B cell (primary cell): ENCODE results near the gene MSN. TPM values are rescaled to one million over a fixed set of nuclear protein-coding genes. Genes with fewer than 3 reads are reported as not detected.

ENCODE experiments used
- ATAC-seq: fragments of 200-7000 bp; cut with Tn5 transposase; one replicate; pipeline ENCODE4 v1.10.0; 2021; ENCODE audit warnings: low read depth, mild to moderate bottlenecking, moderate number of reproducible peaks, moderate library complexity
- CTCF ChIA-PET: fragments of 350-600 bp; sonication (Branson Sonifier 250); formaldehyde crosslinking; loops from one replicate; lab custom pipeline; 2021; ENCODE audit warnings: antibody characterized with exemption, inconsistent platforms; lab: Charles Lee
- POLR2A ChIA-PET: fragments of 350-600 bp; sonication (Branson Sonifier 250); formaldehyde crosslinking; loops from one replicate; lab custom pipeline; 2021; ENCODE audit warnings: antibody characterized with exemption; lab: Charles Lee
- DNase-seq: peaks from one replicate; pipeline ENCODE4 v3.0.0; 2013
- H2AFZ ChIP-seq: 2 replicates; pipeline ENCODE4 v1.6.1; 2012; ENCODE audit warnings: mild to moderate bottlenecking, low read depth, low read length; ENCODE audit not compliant: insufficient read depth, poor library complexity, severe bottlenecking
- H3K27ac ChIP-seq, 2 donors: 1 replicate in 1 of 2; 2 replicates in 1 of 2; pipeline ENCODE4 v1.5.1; 2012 to 2013; ENCODE audit warnings: low read length in 2 of 2, mild to moderate bottlenecking in 2 of 2, moderate library complexity in 1 of 2
- H3K27me3 ChIP-seq, 4 experiments: fragments of 200-600 bp in 1 of 4; sonication (generic) in 1 of 4; replicated peaks in 1 of 4; 1 replicate in 2 of 4; 2 replicates in 2 of 4; pipeline versions ENCODE4 v1.6.1 to v1.7.0; 2013 to 2016; ENCODE audit warnings: low read length in 3 of 4, mild to moderate bottlenecking in 2 of 4, mixed read lengths in 1 of 4, moderate library complexity in 1 of 4; ENCODE audit not compliant: insufficient read depth in 4 of 4, control insufficient read depth in 3 of 4; ENCODE audit errors: control extremely low read depth in 1 of 4
- H3K36me3 ChIP-seq, 2 experiments: replicated peaks in 1 of 2; 1 replicate in 1 of 2; 2 replicates in 1 of 2; pipeline versions ENCODE4 v1.6.1 to v1.7.1; 2013; ENCODE audit warnings: low read length in 1 of 2; ENCODE audit not compliant: insufficient read depth in 2 of 2, control insufficient read depth in 1 of 2; ENCODE audit errors: control extremely low read depth in 1 of 2, extremely low read depth in 1 of 2
- H3K4me1 ChIP-seq, 2 donors: fragments of 200-600 bp in 1 of 2; sonication (generic) in 1 of 2; 1 replicate in 1 of 2; 2 replicates in 1 of 2; pipeline versions ENCODE4 v1.5.1 to v1.6.1; 2013 to 2017; ENCODE audit warnings: low read length in 2 of 2; ENCODE audit not compliant: control insufficient read depth in 2 of 2, insufficient read depth in 2 of 2
- H3K4me2 ChIP-seq: replicated peaks from 2 replicates; pipeline ENCODE3; 2012; ENCODE audit warnings: mild to moderate bottlenecking, low read depth, low read length; ENCODE audit not compliant: poor library complexity, severe bottlenecking
- H3K4me3 ChIP-seq, 5 experiments: fragments of 200-600 bp in 1 of 5; sonication (generic) in 1 of 5; 1 replicate in 3 of 5; 2 replicates in 2 of 5; pipeline versions ENCODE4 v1.5.1 to v1.7.0; 2011 to 2016; ENCODE audit warnings: low read length in 4 of 5, mild to moderate bottlenecking in 4 of 5, low read depth in 2 of 5, control low read depth in 1 of 5, moderate library complexity in 1 of 5; ENCODE audit not compliant: insufficient read depth in 1 of 5; ENCODE audit errors: control extremely low read depth in 1 of 5, extremely low read depth in 1 of 5
- H3K79me2 ChIP-seq: fragments of 200-600 bp; sonication (generic); one replicate; pipeline ENCODE4 v1.6.0; 2016; ENCODE audit warnings: low read length; ENCODE audit not compliant: control insufficient read depth, insufficient read depth
- H3K9ac ChIP-seq: fragments of 200-600 bp; sonication (generic); 2 replicates; pipeline ENCODE4 v1.6.1; 2017; ENCODE audit warnings: mild to moderate bottlenecking, low read length, moderate library complexity
- H3K9me3 ChIP-seq, 3 donors: one replicate each; pipeline versions ENCODE4 v1.6.1 to v1.7.1; 2013; ENCODE audit warnings: low read length in 2 of 3; ENCODE audit not compliant: control insufficient read depth in 2 of 3, insufficient read depth in 1 of 3; ENCODE audit errors: control extremely low read depth in 1 of 3
- H4K20me1 ChIP-seq: 2 replicates; pipeline ENCODE4 v1.6.0; 2012; ENCODE audit warnings: mild to moderate bottlenecking, low read length; ENCODE audit not compliant: insufficient read depth, control insufficient read depth, poor library complexity, severe bottlenecking
- H3K27ac Mint-ChIP-seq: one replicate; pipeline ENCODE4 v1.8.0; 2021; ENCODE audit warnings: mixed read lengths
- H3K27me3 Mint-ChIP-seq: one replicate; pipeline ENCODE4 v1.8.0; 2021; ENCODE audit warnings: mixed read lengths
- H3K4me1 Mint-ChIP-seq: one replicate; pipeline ENCODE4 v1.8.0; 2021; ENCODE audit warnings: mixed read lengths
- H3K4me3 Mint-ChIP-seq: one replicate; pipeline ENCODE4 v1.8.0; 2021; ENCODE audit warnings: mixed read lengths
- H3K9me3 Mint-ChIP-seq: one replicate; pipeline ENCODE4 v1.8.0; 2022; ENCODE audit warnings: mixed read lengths; ENCODE audit not compliant: insufficient read depth
- EZH2 ChIP-seq: IDR thresholded peaks from 2 replicates; pipeline ENCODE4 v1.6.1; 2012; ENCODE audit warnings: borderline replicate concordance, low read depth, mild to moderate bottlenecking, moderate library complexity, low read length; ENCODE audit not compliant: insufficient read depth, poor library complexity, severe bottlenecking
- WGBS: methylation state at CpG from one replicate; pipeline ENCODE4 v1.1.5; 2013; ENCODE audit warnings: missing lambda C conversion rate; ENCODE audit not compliant: insufficient coverage; 5-methylcytosine and 5-hydroxymethylcytosine counted together
- intact Hi-C: fragments of 100-400 bp; cut with micrococcal nuclease; formaldehyde crosslinking; loops from one replicate; pipeline ENCODE4 v1.10.0; 2022
- polyA plus RNA-seq: library from polyadenylated mRNA; depleted of rRNA; stranded (reverse); fragments of >200 nt; gene quantifications from 2 replicates; pipeline ENCODE4 v1.2.3, GENCODE V29; 2012
- total RNA-seq, 2 donors: library from RNA; stranded (reverse); fragments of 120-200 nt in 1 of 2; gene quantifications; 1 replicate in 1 of 2; 2 replicates in 1 of 2; pipeline versions ENCODE4 v1.2.3 to v1.2.4, GENCODE V29; 2013 to 2022
- TF ChIP-seq, protein P1 (sequence below): fragments of 200-600 bp; IDR thresholded peaks from one replicate; pipeline ENCODE4 v1.8.0; 2022; ENCODE audit warnings: antibody characterized with exemption, mild to moderate bottlenecking

The MSN gene
- total and polyA plus RNA-seq, 2 donors (not counting 1 experiment from before 2014, with no cell fraction given): 181 to 414 TPM

DNA sequence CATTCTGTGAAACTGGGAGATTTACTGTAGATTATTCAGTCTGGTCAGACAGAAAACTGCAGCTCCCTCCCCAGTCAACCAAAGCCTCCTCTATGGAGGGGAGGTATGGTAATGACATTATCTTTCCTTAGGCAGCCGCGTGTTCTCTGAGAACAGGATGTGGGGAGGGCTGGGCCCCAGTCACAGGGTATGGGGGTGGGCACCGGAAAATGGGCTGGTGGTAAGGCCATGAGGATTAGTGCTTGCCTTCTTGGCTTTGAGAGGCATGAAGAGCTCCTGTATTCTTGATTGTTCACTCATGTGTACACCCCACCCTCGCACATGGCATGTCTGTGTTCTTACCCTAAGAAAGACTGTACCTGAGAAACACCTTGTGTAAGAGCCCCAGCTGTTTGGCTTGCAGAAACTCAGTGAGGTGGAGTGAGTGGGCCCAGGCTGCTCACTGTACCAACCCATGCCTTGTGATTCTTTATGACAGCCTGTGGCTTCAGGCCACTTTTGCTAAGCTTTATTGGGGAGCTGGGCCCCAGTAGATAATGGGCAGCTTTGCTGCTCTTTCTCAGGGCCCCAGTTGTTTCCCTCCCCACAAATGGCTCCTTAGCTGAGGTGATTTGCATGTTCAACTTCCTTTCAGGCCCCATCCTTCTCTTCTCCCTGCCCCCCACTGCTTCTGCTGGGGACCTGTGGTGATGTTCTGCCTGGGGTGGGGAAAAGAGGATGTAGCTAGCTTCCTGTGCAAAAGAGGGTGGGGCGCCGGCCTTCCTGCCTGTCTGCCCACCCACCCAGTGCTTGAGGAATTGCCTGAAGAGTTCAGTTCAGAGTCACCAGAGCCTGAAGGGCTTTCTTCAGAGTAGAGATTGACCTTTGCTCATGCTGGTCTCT is 30.7 kb downstream of the MSN start:
- H3K27ac Mint-ChIP-seq: peak overlapping the region; percentile 92
- DNase-seq: peak; percentile 83

More for the DNA sequence above, 30.7 kb downstream of the MSN start:
- intact Hi-C loops: loop anchor here (1.0 to 5.0 kb wide), 5 partner anchors 8 to 348 kb away; no protein-coding TSS in a partner anchor
- no peak for TF ChIP-seq EZH2
- TF ChIP-seq, protein P1, sequence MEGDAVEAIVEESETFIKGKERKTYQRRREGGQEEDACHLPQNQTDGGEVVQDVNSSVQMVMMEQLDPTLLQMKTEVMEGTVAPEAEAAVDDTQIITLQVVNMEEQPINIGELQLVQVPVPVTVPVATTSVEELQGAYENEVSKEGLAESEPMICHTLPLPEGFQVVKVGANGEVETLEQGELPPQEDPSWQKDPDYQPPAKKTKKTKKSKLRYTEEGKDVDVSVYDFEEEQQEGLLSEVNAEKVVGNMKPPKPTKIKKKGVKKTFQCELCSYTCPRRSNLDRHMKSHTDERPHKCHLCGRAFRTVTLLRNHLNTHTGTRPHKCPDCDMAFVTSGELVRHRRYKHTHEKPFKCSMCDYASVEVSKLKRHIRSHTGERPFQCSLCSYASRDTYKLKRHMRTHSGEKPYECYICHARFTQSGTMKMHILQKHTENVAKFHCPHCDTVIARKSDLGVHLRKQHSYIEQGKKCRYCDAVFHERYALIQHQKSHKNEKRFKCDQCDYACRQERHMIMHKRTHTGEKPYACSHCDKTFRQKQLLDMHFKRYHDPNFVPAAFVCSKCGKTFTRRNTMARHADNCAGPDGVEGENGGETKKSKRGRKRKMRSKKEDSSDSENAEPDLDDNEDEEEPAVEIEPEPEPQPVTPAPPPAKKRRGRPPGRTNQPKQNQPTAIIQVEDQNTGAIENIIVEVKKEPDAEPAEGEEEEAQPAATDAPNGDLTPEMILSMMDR: no peak
- H3K4me3 ChIP-seq: peak overlapping the region; percentile 13 to 38 (median 21)
- ChIA-PET POLR2A (interaction anchor here (0.7 to 1.9 kb wide), 5 partner anchors 8 to 102 kb away, joined by 3 to 9 read pairs (median 6); no protein-coding TSS in a partner anchor), CTCF (interaction anchor here (0.5 to 1.6 kb wide), 9 partner anchors 9 to 412 kb away, joined by 3 to 12 read pairs (median 3); partner anchors contain the start of gene MSN)
- 0% methylated on average over 2 of the region's 6 CpGs for WGBS
- H3K9me3 Mint-ChIP-seq: no peaks in the 10 kb centered on the region
- H3K4me1 Mint-ChIP-seq: peaks cover 83% of the 10 kb centered on the region
- H3K27ac ChIP-seq: peak overlapping the region; percentile 83 to 90
- H3K9ac ChIP-seq: peak overlapping the region; percentile 8
- H3K36me3 ChIP-seq: peaks cover 0 to 10% of the 10 kb centered on the region in 2 experiments
- ATAC-seq: peak; percentile 63
- H3K27me3 Mint-ChIP-seq: no peaks in the 10 kb centered on the region
- peaks cover 86 to 96% of the 10 kb centered on the region in 2 donors for H3K4me1 ChIP-seq
- H4K20me1 ChIP-seq: no peaks in the 10 kb centered on the region
- H3K27me3 ChIP-seq: no peaks in the 10 kb centered on the region
- H3K79me2 ChIP-seq: peaks cover 65% of the 10 kb centered on the region
- no peaks in the 10 kb centered on the region for H3K9me3 ChIP-seq
- H2AFZ ChIP-seq: no peak overlapping the region
- peak overlapping the region; percentile 80 for H3K4me3 Mint-ChIP-seq
- peak overlapping the region; percentile 70 for H3K4me2 ChIP-seq
